ENCODE data around the gene CLASP1. TPM values are rescaled to one million over a fixed set of nuclear protein-coding genes. Genes with fewer than 3 reads are reported as not detected.
"Not testable (repeated sequence)": the region's sequence is repeated elsewhere in the genome, so short reads cannot be mapped to it uniquely, and the experiment has no call there.

CLASP1 gene
- total RNA-seq, 1 experiment from 2014 or later = 40.0 TPM

- no peak for DNase-seq (ENCODE audit: extremely low read depth, low read depth)
Measured at GRCh38 chr2:121338281-121338680, 311.0 kb downstream of the CLASP1 start.

GRCh38 chr2:121336528-121337294 is 312.6 kb downstream of the CLASP1 start:
- DNase-seq (ENCODE audit: extremely low read depth, low read depth) = no peak

- no peak for DNase-seq (ENCODE audit: extremely low read depth, low read depth)
Measured at GRCh38 chr2:121335294-121336290, 313.7 kb downstream of the CLASP1 start.

- DNase-seq (ENCODE audit: extremely low read depth, low read depth) = no peak
Measured at GRCh38 chr2:121334581-121335293, 314.5 kb downstream of the CLASP1 start.

GRCh38 chr2:121333834-121334558 is 315.3 kb downstream of the CLASP1 start:
- DNase-seq (ENCODE audit: extremely low read depth, low read depth) = no peak

- DNase-seq (ENCODE audit: extremely low read depth, low read depth) = no peak
Measured at GRCh38 chr2:121333231-121333630, 316.0 kb downstream of the CLASP1 start.

- DNase-seq (ENCODE audit: extremely low read depth, low read depth) = not testable (repeated sequence)
Measured at GRCh38 chr2:121331324-121331723, 317.9 kb downstream of the CLASP1 start.

- DNase-seq (ENCODE audit: extremely low read depth, low read depth) = no peak
Measured at GRCh38 chr2:121330921-121331320, 318.3 kb downstream of the CLASP1 start.

- no peak for DNase-seq (ENCODE audit: extremely low read depth, low read depth)
Measured at GRCh38 chr2:121329786-121330185, 319.5 kb downstream of the CLASP1 start.

- DNase-seq (ENCODE audit: extremely low read depth, low read depth) = no peak
Measured at GRCh38 chr2:121326628-121327027, 322.6 kb downstream of the CLASP1 start.

- DNase-seq (ENCODE audit: extremely low read depth, low read depth) = no peak
Measured at GRCh38 chr2:121324601-121325000, 324.7 kb downstream of the CLASP1 start.

- DNase-seq (ENCODE audit: extremely low read depth, low read depth) = no peak
Measured at GRCh38 chr2:121321476-121321875, 327.8 kb downstream of the CLASP1 start.

- no peak for DNase-seq (ENCODE audit: extremely low read depth, low read depth)
Measured at GRCh38 chr2:121319941-121320340, 329.3 kb downstream of the CLASP1 start.

- no peak for DNase-seq (ENCODE audit: extremely low read depth, low read depth)
Measured at GRCh38 chr2:121316986-121317385, 332.3 kb downstream of the CLASP1 start.

- DNase-seq (ENCODE audit: extremely low read depth, low read depth) = not testable (repeated sequence)
Measured at GRCh38 chr2:121313701-121314100, 335.6 kb downstream of the CLASP1 start.

- no peak for DNase-seq (ENCODE audit: extremely low read depth, low read depth)
Measured at GRCh38 chr2:121309801-121310200, 339.5 kb downstream of the CLASP1 start.

GRCh38 chr2:121309323-121309722 is 339.9 kb downstream of the CLASP1 start:
- DNase-seq (ENCODE audit: extremely low read depth, low read depth) = no peak

GRCh38 chr2:121307048-121307447 is 342.2 kb downstream of the CLASP1 start:
- DNase-seq (ENCODE audit: extremely low read depth, low read depth) = no peak

GRCh38 chr2:121304941-121305340 is 344.3 kb downstream of the CLASP1 start:
- no peak for DNase-seq (ENCODE audit: extremely low read depth, low read depth)
